ENCODE results near the gene GAGE12J.
"Not testable (repeated sequence)": the region's sequence is repeated elsewhere in the genome, so short reads cannot be mapped to it uniquely, and the experiment has no call there.

DNA sequence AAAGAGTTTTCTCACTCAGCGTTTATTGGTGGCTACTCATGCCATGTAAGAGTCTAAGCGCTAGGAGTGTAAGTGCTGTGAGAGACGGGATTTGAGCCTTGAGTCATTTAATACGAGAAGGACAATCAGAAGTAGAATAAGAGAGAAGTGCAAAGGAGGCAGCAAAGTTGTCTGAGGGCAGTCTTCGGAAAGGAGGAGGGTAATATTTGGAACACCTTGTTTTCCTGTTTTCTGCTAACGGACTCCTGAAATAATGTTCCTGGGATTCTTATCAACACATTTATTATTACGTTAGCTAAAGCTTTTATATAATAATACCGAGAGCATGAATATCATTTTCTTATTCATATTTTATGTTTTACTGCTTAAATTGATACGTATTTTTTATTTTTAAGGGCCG lies 23.6 kb downstream of the GAGE12J start:
- not testable (repeated sequence) for TF ChIP-seq CTCF, EP300, POLR2A (IDR thresholded peaks at IDR 0.05)

Measured in ovary (tissue), 3 donors.